ENCODE data around the gene CYB5R2. TPM values are rescaled to one million over a fixed set of nuclear protein-coding genes. Genes with fewer than 3 reads are reported as not detected.

The CYB5R2 gene
- total and polyA plus RNA-seq, 9 donors, result 11.8 to 32.0 (median 20.7) TPM

DNA sequence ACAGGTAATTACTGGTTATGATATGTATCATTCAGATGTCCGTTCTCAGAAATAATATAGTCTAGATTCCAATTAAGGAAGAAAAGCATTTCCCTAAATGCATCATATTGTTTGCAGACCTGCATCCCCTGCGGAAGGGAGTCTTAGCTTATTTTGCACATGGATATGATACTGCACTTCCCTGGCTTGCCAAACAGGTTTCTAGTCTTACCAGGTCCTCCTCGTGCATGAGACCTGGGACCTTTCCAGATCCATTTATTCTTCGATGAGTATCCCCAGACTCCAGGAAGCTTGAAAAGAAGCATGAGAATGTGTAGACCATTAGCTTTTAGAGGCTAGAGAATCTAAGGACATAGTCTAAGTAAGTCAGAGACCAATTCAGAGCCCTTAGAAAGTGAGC, 30.6 kb downstream of the CYB5R2 start:
- no peaks in the 10 kb centered on the region for H3K9me3 ChIP-seq
- no peaks in the 10 kb centered on the region for H3K27me3 ChIP-seq
- WGBS, 3 donors, result 50 to 53% (median 53%) methylated on average over 4 of the region's 4 CpGs
- H3K27ac ChIP-seq, result no peak overlapping the region
- intact Hi-C loops (cut with DNase I), result no loop called here
- H3K36me3 ChIP-seq, result no peaks in the 10 kb centered on the region
- TF ChIP-seq, protein P1, sequence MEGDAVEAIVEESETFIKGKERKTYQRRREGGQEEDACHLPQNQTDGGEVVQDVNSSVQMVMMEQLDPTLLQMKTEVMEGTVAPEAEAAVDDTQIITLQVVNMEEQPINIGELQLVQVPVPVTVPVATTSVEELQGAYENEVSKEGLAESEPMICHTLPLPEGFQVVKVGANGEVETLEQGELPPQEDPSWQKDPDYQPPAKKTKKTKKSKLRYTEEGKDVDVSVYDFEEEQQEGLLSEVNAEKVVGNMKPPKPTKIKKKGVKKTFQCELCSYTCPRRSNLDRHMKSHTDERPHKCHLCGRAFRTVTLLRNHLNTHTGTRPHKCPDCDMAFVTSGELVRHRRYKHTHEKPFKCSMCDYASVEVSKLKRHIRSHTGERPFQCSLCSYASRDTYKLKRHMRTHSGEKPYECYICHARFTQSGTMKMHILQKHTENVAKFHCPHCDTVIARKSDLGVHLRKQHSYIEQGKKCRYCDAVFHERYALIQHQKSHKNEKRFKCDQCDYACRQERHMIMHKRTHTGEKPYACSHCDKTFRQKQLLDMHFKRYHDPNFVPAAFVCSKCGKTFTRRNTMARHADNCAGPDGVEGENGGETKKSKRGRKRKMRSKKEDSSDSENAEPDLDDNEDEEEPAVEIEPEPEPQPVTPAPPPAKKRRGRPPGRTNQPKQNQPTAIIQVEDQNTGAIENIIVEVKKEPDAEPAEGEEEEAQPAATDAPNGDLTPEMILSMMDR (IDR thresholded peaks at IDR 0.05), result no peak
- TF ChIP-seq POLR2A (IDR thresholded peaks at IDR 0.05) (no peak), EP300 (IDR thresholded peaks at IDR 0.05) (no peak)
- no peaks in the 10 kb centered on the region for H3K4me1 ChIP-seq (ENCODE audit: insufficient read depth)
- DNase-seq, result no peak
- no peak overlapping the region for H3K4me3 ChIP-seq

DNA sequence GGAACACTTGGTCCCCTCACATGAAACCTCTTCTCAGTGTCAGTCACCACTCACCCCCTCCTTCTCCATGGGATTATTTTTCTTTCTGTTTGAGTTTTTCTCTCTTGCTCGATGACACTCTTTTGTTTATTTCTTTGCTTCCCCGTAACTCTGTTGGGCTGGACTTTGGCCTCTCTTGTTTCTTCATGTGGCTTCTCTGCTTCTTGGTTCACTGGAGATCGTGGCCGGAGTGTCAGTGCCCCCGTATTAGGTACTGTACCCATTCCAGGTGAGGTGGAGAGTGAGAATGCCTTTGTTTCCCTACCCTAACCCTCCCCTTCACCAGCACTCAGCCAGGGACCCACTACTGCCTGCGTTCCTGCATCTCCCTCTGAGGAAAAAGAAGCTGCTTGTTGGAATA, 32.5 kb downstream of the CYB5R2 start:
- TF ChIP-seq, protein P1 (IDR thresholded peaks at IDR 0.05), result no peak
- no peak for TF ChIP-seq EP300 (IDR thresholded peaks at IDR 0.05)
- no peak for TF ChIP-seq POLR2A (IDR thresholded peaks at IDR 0.05)
- intact Hi-C loops (cut with DNase I), result no loop called here
- H3K4me3 ChIP-seq, result no peak overlapping the region
- no peak overlapping the region for H3K27ac ChIP-seq
- no peaks in the 10 kb centered on the region for H3K4me1 ChIP-seq (ENCODE audit: insufficient read depth)
- DNase-seq, result no peak
- H3K9me3 ChIP-seq, result no peaks in the 10 kb centered on the region
- no peaks in the 10 kb centered on the region for H3K36me3 ChIP-seq
- no peaks in the 10 kb centered on the region for H3K27me3 ChIP-seq
- WGBS, 3 donors, result 90 to 93% (median 91%) methylated on average over 6 of the region's 6 CpGs

DNA sequence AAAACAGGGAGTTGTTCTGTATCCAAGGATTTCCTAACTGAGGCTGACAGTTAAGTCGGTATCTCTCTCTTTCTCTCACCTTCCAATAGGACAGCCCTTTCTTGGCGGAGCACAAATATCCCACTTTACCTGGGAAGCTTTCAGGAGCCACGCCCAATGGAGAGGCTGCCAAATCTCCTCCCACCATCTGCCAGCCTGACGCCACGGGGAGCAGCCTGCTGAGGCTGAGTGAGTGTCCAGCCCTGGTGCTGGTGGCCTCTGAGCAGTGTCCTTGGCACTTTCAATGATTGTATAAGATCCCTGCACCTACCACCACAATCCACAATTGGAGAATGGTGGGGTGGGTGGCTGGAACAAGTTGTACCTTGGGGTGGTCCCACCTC, 33.7 kb downstream of the CYB5R2 start:
- Histone ChIP-seq H3K4me3 (no peak overlapping the region), H3K27ac (no peak overlapping the region), H3K4me1 (ENCODE audit: insufficient read depth) (no peaks in the 10 kb centered on the region), H3K36me3 (no peaks in the 10 kb centered on the region), H3K27me3 (no peaks in the 10 kb centered on the region), H3K9me3 (no peaks in the 10 kb centered on the region)
- DNase-seq, result no peak
- no peak for TF ChIP-seq POLR2A (IDR thresholded peaks at IDR 0.05)
- TF ChIP-seq, protein P1 (IDR thresholded peaks at IDR 0.05), result no peak
- TF ChIP-seq EP300 (IDR thresholded peaks at IDR 0.05), result no peak
- intact Hi-C loops (cut with DNase I), result no loop called here
- WGBS, 3 donors, result 81 to 87% (median 82%) methylated on average over 5 of the region's 5 CpGs

DNA sequence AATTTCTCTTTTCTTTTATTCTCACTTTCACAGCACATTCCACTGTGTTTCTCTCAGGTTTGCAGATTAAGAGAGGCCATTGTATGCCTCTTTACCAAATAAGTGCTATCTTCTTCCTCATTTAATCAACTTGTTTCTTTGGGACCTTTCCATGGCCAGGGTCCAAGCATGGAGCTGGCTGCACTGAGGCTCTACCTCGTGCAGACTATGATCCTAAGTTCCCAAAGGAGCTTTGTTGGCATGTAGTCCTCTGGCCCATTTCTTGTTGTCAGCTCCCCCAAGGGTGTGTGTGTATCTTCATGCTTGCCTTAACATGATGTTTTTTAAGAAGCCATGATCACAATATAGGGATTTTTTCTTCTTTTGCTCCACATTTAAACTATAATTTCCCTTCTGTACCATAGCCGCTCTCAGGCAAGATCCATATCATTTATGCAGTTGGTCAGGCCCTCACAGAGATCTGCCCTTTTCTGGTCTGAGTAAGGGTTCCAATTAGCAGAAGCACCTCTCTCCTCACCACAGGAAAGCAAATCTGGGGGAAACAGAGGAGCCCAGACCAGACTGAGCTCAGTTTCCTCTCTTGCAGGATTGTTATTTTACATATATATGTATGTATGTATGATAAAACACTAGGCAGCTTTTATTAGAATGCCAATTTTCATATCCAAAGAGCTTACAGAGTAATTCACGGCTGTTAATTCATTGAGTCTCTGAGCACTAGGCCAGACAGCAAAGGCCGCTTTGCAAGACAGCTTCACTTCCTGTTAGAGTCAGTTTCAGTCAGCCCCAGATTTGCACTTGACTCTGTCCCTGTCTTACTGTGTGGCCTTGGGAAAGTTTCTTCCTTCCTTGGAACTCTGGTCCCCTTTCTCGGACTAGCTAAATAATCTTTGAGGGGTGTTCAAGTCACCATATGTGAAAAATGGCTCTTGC, 34.3 kb downstream of the CYB5R2 start:
- intact Hi-C loops (cut with DNase I), result no loop called here
- no peaks in the 10 kb centered on the region for H3K9me3 ChIP-seq
- no peaks in the 10 kb centered on the region for H3K36me3 ChIP-seq
- no peaks in the 10 kb centered on the region for H3K4me1 ChIP-seq (ENCODE audit: insufficient read depth)
- TF ChIP-seq, protein P1 (IDR thresholded peaks at IDR 0.05), result no peak
- TF ChIP-seq POLR2A (IDR thresholded peaks at IDR 0.05) (no peak), EP300 (IDR thresholded peaks at IDR 0.05) (no peak)
- H3K27ac ChIP-seq, result no peak overlapping the region
- no peak overlapping the region for H3K4me3 ChIP-seq
- no peak for DNase-seq
- 70 to 79% (median 78%) methylated on average over 5 of the region's 5 CpGs for WGBS, 3 donors
- H3K27me3 ChIP-seq, result no peaks in the 10 kb centered on the region
